ENCODE measurements around the gene ARL15. TPM values are rescaled to one million over a fixed set of nuclear protein-coding genes. Genes with fewer than 3 reads are reported as not detected.

The ARL15 gene
- total and polyA plus RNA-seq, 2 donors (not counting 3 experiments of a cell fraction or from before 2014, with no cell fraction given): 11.9 to 24.4 TPM

GRCh38 chr5:54302267-54302687, 8.1 kb downstream of the ARL15 start:
- H3K27me3 ChIP-seq (ENCODE audit: control insufficient read depth in 2 of 2, insufficient read depth in 2 of 2, low read length in 2 of 2): no peaks in the 10 kb centered on the region
- H3K9me1 ChIP-seq (replicated peaks; ENCODE audit: control insufficient read depth, extremely low read depth, insufficient read depth, low read length): no peaks in the 10 kb centered on the region
- no peak overlapping the region for H3K4me2 ChIP-seq (ENCODE audit: insufficient read depth, low read length)
- H3K4me1 ChIP-seq (ENCODE audit: control insufficient read depth, extremely low read depth, insufficient read depth, low read length): no peaks in the 10 kb centered on the region
- dilution Hi-C loops (cut with MboI; ENCODE audit: extremely low pct_ligation_motif_present, low sequenced_read_pairs) (no loop called here), intact Hi-C loops (cut with micrococcal nuclease) (no loop called here)
- no peak overlapping the region for H3K27ac ChIP-seq (ENCODE audit: insufficient read depth, low read depth, low read length)
- no TSS peak for BruUV-seq (replicated peaks)
- POLR2A ChIA-PET: interaction anchor here (3.7 kb wide), 1 partner anchor 8 kb away, joined by 18 read pairs; the partner anchor contains the start of gene ARL15
- no peaks in the 10 kb centered on the region for H3K9me3 ChIP-seq (replicated peaks; ENCODE audit: control insufficient read depth, insufficient read depth, low read length)
- no peak overlapping the region for H2AFZ ChIP-seq (ENCODE audit: low read depth, low read length)
- CTCF ChIA-PET: interaction anchor here (1.1 kb wide), 1 partner anchor 59 kb away, joined by 3 read pairs; no protein-coding TSS in a partner anchor
- H3K36me3 ChIP-seq (ENCODE audit: control insufficient read depth in 2 of 2, extremely low read depth in 1 of 2, insufficient read depth in 2 of 2, low read length in 2 of 2): no peaks in the 10 kb centered on the region
- H3K79me2 ChIP-seq (ENCODE audit: control insufficient read depth, insufficient read depth, low read length): peaks cover 2% of the 10 kb centered on the region
- DNase-seq (ENCODE audit: low read depth, low spot score): no peak
- no peaks in the 10 kb centered on the region for H4K20me1 ChIP-seq (replicated peaks; ENCODE audit: control insufficient read depth, extremely low read depth, insufficient read depth, low read length)
- H3K4me3 ChIP-seq (replicated peaks in 1 of 3; ENCODE audit: insufficient read depth in 1 of 3, low read depth in 1 of 3, low read length in 3 of 3): no peak overlapping the region
- TF ChIP-seq FOS (IDR thresholded peaks at IDR 0.05; ENCODE audit: borderline replicate concordance, insufficient read depth, low read length): no peak
- TF ChIP-seq GATA2 (IDR thresholded peaks at IDR 0.05; ENCODE audit: insufficient read depth, insufficient read length, low read depth, low read length): no peak
- TF ChIP-seq POLR2A (IDR thresholded peaks at IDR 0.05; ENCODE audit: low read depth, low read length): no peak
- TF ChIP-seq MAX (IDR thresholded peaks at IDR 0.05; ENCODE audit: insufficient read depth, insufficient read length): no peak
- TF ChIP-seq JUN (IDR thresholded peaks at IDR 0.05; ENCODE audit: borderline replicate concordance, insufficient read depth, insufficient read length, low read depth): no peak
- no peak for TF ChIP-seq MYC (IDR thresholded peaks at IDR 0.05; ENCODE audit: low read depth, low read length)
- no peak for TF ChIP-seq EZH2 (IDR thresholded peaks at IDR 0.05; ENCODE audit: borderline replicate concordance, low read depth, low read length, severe bottlenecking)
- no peak for TF ChIP-seq POLR2AphosphoS5 (IDR thresholded peaks at IDR 0.05; ENCODE audit: insufficient read depth, low read depth, low read length)
- no peak for TF ChIP-seq CTCF (IDR thresholded peaks at IDR 0.05; ENCODE audit: extremely low read depth in 1 of 2, insufficient read depth in 1 of 2, low read depth in 1 of 2, low read length in 2 of 2)
- no peak overlapping the region for H3K9ac ChIP-seq (replicated peaks; ENCODE audit: extremely low read depth, insufficient read depth, low read length)
- FAIRE-seq: no peak

Measured in endothelial cell of umbilical vein (primary cell).